Measurements from ENCODE around the gene LTF. TPM values are rescaled to one million over a fixed set of nuclear protein-coding genes. Genes with fewer than 3 reads are reported as not detected.
"Not testable (repeated sequence)": the region's sequence is repeated elsewhere in the genome, so short reads cannot be mapped to it uniquely, and the experiment has no call there.

Gene LTF
- total and polyA plus RNA-seq, 8 donors = 6.9 to 21.0 (median 11.2) TPM

DNA sequence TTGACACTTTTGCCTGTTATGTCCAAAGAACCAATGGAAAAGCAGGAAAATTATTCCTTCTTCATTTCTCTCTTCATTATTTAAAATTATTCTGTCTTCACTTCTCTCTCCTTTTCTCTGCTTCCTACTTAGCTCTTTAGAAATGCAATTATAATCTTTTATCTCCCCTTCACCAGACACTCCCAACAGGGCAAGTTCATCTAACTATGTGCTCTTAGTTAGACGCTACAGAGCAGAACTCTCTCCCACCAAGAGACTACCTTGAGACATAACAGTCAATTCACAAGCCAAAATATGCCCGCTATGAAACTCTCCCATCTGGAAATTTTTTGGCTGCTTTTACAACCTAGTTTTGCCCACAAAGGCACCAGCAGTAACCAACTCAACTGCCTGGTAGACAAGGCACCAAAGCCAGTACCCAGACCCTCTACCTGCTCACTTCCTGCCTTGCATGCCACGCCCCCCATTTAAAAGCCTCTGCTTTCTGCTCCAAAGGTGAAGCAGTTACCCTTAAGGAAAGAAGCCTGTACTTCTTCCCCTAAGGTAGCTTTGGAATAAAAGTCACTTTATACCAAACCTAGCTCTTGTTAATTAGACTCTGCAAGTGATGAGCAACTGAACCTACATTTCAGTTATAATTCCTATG lies 29.5 kb downstream of the LTF start:
- FAIRE-seq = no peak
- intact Hi-C loops (cut with DNase I) = no loop called here

DNA sequence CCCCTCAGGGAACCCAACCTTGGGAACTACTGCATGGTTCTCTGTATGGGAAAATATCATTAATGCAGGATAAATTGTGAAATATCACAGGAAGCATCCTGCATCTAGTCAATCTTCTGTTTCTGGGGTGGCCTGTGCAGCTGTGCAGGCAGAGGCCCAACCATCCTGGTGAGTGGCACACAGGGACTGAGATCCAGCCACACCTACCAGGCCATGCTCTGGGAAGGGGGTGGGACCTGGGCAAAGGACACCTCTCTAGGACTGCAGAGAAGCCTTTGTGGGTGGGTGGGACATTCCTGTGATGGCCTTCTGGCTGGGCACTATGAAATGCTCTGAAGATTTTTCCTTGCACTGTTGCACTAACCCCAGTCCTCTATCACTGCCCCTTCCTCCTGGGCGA lies 30.9 kb downstream of the LTF start:
- no peaks in the 10 kb centered on the region for H3K4me1 ChIP-seq
- no peak overlapping the region for H3K4me3 ChIP-seq
- no peaks in the 10 kb centered on the region for H3K27me3 ChIP-seq
- H3K9me3 ChIP-seq = no peaks in the 10 kb centered on the region
- TF ChIP-seq, protein P1, sequence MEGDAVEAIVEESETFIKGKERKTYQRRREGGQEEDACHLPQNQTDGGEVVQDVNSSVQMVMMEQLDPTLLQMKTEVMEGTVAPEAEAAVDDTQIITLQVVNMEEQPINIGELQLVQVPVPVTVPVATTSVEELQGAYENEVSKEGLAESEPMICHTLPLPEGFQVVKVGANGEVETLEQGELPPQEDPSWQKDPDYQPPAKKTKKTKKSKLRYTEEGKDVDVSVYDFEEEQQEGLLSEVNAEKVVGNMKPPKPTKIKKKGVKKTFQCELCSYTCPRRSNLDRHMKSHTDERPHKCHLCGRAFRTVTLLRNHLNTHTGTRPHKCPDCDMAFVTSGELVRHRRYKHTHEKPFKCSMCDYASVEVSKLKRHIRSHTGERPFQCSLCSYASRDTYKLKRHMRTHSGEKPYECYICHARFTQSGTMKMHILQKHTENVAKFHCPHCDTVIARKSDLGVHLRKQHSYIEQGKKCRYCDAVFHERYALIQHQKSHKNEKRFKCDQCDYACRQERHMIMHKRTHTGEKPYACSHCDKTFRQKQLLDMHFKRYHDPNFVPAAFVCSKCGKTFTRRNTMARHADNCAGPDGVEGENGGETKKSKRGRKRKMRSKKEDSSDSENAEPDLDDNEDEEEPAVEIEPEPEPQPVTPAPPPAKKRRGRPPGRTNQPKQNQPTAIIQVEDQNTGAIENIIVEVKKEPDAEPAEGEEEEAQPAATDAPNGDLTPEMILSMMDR (IDR thresholded peaks at IDR 0.05) = no peak
- H3K36me3 ChIP-seq = peaks cover 0 to 21% (median 0%) of the 10 kb centered on the region in 3 donors
- intact Hi-C loops (cut with DNase I) = no loop called here
- DNase-seq = no peak
- no peak for FAIRE-seq
- ATAC-seq = no peak
- WGBS, 2 donors = 97 to 100% methylated on average over 1 of the region's 1 CpG
- H3K27ac ChIP-seq = no peak overlapping the region

More for the DNA sequence above, 29.5 kb downstream of the LTF start:
- TF ChIP-seq, protein P1 (IDR thresholded peaks at IDR 0.05) = no peak
- Histone ChIP-seq H3K4me1 (no peaks in the 10 kb centered on the region), H3K27me3 (no peaks in the 10 kb centered on the region), H3K4me3 (no peak overlapping the region), H3K27ac (no peak overlapping the region), H3K36me3 (peaks cover 0 to 21% (median 0%) of the 10 kb centered on the region in 3 donors), H3K9me3 (no peaks in the 10 kb centered on the region)
- DNase-seq (no peak), ATAC-seq (no peak)
- 93 to 96% methylated on average over 3 of the region's 3 CpGs for WGBS, 2 donors

DNA sequence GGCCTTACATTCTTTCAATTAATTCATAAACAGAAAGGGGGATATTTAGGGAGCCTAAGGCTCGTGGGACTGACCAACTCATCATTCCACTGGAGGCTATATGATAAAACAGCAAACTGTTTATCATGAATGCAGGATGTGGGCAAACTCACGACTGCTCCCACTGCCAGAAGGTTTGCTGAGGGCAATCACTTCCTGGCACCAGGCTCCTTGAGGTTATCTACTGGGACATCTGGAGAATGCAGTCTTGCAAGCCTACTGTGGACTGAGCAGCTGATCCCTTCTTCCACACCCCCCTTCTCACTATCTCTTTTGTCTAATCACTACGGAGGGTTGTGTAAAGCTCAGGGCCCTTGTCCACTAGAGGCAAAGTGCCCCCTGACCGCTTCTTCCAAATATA lies 31.6 kb downstream of the LTF start:
- FAIRE-seq; ATAC-seq; H3K27me3 ChIP-seq; H3K9me3 ChIP-seq; DNase-seq; intact Hi-C loops (cut with DNase I); H3K27ac ChIP-seq; H3K4me3 ChIP-seq; H3K4me1 ChIP-seq: not testable (repeated sequence)
- WGBS, 2 donors = 81 to 85% methylated on average over 4 of the region's 4 CpGs
- peaks cover 0 to 17% (median 0%) of the 10 kb centered on the region in 3 donors for H3K36me3 ChIP-seq

DNA sequence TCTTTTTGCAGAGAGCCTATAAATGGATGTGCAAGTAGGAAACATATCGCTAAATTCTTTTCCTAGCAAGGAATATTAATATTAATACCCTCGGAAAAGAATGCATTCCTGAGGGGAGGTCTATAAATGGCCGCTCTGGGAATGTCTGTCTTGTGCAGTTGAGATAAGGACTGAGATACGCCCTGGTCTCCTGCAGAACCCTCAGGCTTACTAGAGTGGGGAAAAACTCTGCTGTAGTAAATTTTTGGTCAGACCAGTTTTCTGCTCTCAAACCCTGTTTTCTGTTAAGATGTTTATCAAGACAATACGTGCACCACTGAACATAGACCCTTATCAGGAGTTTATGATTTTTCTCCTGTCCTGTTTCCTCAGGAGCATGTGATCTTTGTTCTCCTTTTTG lies 32.8 kb downstream of the LTF start:
- H3K27me3 ChIP-seq; H3K4me1 ChIP-seq; H3K27ac ChIP-seq; H3K9me3 ChIP-seq; intact Hi-C loops (cut with DNase I); ATAC-seq; DNase-seq; FAIRE-seq; H3K4me3 ChIP-seq: not testable (repeated sequence)
- H3K36me3 ChIP-seq = peaks cover 0 to 16% (median 0%) of the 10 kb centered on the region in 3 donors
- WGBS, 2 donors = 93 to 96% methylated on average over 5 of the region's 5 CpGs

DNA sequence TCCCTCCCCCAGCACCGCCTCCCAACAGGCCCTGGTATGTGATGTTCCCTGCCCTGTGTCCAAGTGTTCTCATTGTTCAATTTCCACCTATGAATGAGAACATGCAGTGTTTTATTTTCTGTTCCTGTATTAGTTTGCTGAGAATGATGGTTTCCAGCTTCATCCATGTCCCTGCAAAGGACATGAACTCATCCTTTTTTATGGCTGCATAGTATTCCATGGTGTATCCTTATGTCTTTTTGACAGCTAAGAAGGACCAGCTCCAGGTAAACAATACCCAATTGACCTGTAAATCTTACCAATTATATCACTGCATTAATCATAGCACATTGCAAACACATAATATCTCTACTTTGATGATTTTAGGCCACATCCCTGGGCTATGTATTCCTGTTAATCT lies 33.8 kb downstream of the LTF start:
- intact Hi-C loops (cut with DNase I); FAIRE-seq: not testable (repeated sequence)
- WGBS, 2 donors = 100% methylated on average over 1 of the region's 1 CpG

DNA sequence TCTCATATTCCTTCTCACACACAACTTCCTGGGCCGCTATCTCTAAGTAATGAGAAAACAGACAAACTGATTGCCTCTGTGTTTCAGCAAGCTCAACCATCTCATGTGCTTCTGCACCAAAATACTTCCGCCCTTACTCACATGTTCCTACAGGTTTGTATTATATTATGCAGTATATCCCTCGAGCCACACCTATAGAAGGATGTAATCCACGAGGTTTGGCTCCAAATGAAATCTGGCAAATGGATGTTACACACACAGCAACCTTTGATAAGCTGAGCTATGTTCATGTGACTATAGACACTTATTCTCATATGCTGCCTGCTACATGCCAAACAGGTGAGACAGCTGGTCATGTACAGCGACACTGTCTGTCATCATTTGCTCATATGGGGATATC lies 35.0 kb downstream of the LTF start:
- WGBS, 2 donors = 83 to 88% methylated on average over 5 of the region's 5 CpGs
- Histone ChIP-seq H3K27me3 (no peaks in the 10 kb centered on the region), H3K36me3 (no peaks in the 10 kb centered on the region), H3K4me3 (no peak overlapping the region), H3K27ac (no peak overlapping the region), H3K9me3 (no peaks in the 10 kb centered on the region), H3K4me1 (no peaks in the 10 kb centered on the region)
- intact Hi-C loops (cut with DNase I) = no loop called here
- ATAC-seq (no peak), DNase-seq (no peak), FAIRE-seq (no peak)
- TF ChIP-seq, protein P1 (IDR thresholded peaks at IDR 0.05) = no peak

More for the DNA sequence above, 33.8 kb downstream of the LTF start:
- not testable (repeated sequence) for H3K4me3 ChIP-seq, H3K27me3 ChIP-seq, H3K27ac ChIP-seq, H3K9me3 ChIP-seq, DNase-seq, H3K4me1 ChIP-seq, ATAC-seq
- peaks cover 0 to 12% (median 0%) of the 10 kb centered on the region in 3 donors for H3K36me3 ChIP-seq

All from pancreas (tissue), 10 donors.